HL-60/S4 treated with phorbol 12-myristate 13-acetate at 8.2 ng/mL for 4 days and 3 days (cell line): Measurements from ENCODE around the gene TNNT3.
"Not testable (repeated sequence)": the region's sequence is repeated elsewhere in the genome, so short reads cannot be mapped to it uniquely, and the experiment has no call there.

Experiments
- in situ Hi-C: fragments of 300-500 bp; cut with MboI; formaldehyde crosslinking; loops from 2 replicates; pipeline ENCODE4 v1.15.0; 2022; ENCODE audit warnings: low sequenced_read_pairs

The TNNT3 gene

DNA sequence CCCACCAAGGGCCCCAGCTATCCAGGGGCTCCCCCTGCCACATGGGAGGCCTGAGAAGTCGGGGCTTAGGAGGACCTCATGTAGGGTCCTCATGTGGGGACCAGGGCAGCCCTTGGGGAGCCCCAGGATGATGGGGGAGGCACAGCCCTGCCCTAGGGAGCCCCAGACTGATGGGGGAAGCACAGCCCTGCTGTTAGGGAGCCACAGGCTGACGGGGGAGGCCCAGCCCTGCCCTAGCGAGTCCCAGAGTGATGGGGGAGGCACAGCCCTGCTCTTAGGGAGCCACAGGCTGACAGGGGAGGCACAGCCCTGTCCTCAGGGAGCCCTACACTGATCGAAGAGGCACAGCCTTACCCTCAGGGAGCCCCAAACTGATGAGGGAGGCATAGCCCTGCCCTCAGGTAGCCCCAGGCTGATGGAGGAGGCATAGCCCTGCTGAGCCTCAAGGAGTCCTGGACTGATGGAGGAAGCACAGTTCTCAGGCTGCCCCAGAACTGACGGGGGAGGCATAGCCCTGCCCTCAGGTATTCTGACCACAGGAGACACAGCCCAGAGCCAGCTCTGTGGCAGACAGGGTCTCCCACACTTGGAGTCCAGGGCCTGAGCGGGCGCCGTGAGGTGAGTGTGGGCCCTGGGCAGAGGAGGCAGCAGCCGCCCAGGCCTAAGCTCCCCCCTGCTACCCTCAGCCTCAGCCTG is 38.6 kb upstream of the TNNT3 start:
- in situ Hi-C loops: no loop called here

DNA sequence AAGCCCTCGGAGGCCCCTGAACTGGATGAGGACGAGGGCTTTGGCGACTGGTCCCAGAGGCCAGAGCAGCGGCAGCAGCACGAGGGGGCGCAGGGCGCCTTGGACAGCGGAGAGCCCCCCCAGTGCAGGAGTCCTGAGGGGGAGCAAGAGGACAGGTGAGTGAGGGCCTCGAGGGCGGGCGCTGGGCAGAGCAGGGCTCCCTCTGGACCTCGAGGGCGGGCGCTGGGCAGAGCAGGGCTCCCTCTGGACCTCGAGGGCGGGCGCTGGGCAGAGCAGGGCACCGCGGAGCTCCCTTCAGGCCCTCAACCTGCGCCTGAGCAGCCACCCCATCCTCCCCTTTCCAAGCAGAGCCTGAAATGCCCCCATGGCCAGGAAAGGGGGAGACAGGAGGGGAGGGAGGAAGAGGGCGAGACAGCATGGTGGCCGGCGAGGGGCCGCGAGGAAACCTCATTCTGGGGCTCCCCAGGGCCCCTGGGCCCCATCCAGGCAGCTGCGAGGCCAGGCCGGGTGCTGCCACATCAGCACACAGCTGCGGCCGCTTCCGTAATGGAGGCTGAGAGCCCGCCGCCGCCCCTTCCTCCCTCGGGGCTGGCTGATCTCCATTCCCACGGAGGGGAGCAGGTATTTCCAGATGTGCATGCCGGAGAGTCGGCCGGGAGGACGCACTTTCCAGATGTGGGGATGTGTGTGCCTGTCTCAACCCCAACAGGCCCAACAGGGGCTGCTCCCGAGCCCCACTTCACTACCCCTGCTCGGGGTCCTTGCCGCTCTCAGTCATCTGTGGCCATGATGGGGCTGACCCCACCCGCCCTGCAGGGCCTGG is 37.9 kb upstream of the TNNT3 start:
- in situ Hi-C loops: no loop called here

DNA sequence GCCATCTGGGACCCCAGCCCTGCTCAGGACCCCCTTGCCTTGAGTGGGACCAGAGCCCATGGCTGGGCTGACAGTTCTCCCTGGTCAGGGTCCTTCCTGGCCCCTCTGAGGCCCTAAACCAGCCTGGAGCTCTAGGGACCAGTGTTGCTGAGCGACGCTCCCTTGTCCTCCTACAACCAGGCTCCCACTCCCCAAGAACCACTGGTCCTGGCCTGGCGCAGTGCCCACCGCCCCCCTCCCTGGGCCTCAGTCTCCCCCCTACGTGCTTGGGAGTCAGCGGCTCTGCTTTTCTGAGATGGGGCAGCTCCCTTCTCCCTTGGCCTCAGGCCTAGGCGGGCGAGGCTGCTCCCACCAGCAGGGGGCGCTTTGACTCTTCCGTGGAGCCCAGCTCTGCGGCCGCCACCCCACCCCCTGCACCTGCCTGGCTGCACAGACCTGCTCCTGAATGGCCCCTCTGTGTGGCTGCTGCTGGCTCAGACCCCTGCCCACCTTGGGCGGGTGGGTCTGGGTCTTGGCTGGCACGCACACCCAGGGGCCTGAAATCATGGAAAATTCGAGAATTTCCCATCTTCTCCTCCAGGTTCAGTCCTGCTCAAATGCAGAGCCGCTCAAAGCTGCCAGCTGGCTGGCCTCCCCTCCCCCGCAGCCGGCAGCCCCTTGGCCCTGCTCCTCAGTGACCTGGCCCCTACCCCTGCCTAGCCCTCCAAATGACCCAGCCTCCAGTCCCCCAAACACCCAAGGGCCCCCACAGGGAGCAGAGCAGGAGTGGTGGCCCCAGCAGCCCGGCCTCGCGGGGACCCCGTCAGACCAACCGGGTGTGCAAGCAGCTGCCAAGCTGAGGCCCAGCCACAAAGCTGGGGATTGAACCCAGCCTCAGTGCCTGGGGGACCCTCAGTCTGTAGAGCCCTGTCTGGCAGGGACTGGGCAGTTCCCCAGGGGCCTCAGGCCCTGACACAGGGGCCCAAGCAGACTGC is 37.0 kb upstream of the TNNT3 start:
- in situ Hi-C loops: no loop called here

DNA sequence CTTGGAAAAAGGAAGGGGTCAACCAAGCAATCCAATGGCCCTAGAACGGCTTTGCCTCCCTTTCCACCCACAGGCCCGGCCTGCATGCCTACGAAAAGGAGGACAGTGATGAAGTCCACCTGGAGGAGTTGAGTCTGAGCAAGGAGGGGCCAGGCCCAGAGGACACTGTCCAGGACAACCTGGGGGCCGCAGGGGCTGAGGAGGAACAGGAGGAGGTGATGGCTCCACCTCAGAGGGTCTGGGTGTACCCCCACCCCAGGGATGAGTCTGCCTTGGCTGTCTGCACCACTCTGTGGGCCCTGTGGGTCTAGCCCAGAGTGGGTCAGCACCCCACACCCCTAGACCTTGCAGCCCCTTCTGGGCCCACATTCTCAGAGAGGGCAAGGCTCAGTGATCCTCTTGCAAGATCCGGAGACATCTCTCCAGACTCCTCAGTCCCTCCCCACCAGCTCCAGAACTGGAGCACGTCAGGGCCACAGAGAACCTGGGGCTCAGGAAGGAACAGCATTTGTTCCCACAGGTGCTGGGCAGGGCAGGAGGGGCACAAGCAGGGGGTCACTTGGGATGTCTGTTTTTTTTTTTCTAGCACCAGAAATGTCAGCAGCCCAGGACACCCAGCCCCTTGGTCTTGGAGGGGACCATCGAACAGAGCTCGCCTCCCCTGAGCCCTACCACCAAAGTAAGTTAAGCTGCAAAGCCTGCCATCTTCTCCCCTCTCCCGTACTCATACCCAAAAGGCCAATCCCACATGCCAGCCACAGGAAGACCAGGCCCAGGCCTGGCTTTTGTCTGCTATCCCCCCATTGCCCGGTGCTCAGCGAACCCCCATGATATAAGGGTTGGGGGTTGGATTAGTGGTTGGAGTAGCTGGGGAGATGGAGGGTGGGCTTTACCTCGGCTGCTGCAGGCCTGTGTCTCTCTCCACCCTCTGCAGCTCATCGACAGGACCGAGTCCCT is 35.9 kb upstream of the TNNT3 start:
- in situ Hi-C loops: no loop called here

DNA sequence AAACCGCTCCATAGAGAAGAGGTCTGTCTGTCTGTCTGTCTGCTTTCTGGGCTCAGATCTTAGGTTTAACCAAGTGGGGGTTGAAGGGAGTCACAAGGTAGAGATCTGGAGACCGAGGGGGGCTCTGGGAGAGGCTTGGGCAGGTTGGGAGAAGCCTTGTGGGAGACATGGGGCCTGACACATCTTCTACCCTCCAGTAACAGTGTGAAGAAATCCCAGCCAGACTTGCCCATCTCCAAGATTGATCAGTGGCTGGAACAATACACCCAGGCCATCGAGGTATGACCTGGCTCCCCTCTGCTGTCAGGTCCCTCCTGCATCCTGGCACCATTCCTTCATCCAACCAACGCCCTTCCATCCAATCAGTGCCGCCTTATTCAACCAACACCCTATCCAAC is 35.2 kb upstream of the TNNT3 start:
- in situ Hi-C loops: no loop called here

DNA sequence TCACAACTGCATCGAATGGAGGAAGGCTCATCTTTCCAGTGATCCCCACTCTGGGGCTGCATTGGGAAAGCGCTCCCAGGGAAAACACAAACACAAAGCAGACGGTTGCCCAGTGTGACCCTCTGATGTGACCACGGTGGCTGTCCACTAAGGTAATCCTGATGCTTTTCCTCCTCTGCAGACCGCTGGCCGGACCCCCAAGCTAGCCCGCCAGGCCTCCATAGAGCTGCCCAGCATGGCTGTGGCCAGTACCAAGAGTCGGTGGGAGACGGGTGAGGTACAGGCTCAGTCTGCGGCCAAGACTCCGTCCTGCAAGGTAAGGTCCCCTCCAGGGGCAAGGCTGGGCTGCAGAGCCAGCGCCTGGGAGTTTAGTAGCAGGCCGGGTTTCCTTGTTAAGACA is 33.0 kb upstream of the TNNT3 start:
- in situ Hi-C loops: not testable (repeated sequence)

DNA sequence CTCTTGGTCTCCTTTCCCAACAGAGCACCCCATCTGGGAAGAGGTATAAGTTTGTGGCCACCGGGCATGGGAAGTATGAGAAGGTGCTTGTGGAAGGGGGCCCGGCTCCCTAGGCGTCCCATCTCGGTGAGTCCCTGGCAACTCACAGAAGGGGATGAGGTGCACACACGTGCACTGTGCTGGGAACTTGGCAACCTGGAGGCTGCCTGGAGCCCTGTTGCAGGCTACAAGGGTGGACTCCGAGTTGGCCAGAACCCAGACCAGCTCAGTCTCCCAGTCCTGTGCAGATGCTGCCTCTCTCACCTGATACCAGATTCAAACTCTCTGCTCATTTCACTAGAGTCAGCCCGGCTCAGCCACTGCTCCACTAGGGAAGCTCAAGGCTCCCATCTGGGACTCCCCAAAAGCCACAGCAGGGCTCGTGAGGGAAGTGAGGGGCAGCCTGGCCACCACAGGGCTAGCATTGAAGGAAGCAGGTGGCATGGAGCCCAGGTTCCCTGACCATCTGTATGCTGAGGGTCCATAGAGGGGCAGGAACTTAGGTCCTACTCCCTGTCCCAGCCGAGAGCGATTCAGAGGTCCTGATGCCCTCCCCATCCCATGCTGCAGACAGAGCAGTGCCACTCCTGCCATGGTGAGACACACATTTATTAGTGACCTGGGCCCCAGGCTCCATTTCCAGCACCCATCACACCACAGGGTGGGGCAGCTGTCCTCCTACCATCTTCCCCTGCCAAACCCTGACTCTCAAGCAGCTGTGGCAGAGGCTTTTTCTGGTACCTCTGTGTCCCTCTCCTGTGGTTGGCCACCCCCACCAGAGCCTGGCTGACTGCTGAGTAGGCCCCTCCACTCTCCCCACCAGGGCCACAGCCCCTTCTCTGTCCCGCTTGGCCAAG is 31.8 kb upstream of the TNNT3 start:
- in situ Hi-C loops: no loop called here

DNA sequence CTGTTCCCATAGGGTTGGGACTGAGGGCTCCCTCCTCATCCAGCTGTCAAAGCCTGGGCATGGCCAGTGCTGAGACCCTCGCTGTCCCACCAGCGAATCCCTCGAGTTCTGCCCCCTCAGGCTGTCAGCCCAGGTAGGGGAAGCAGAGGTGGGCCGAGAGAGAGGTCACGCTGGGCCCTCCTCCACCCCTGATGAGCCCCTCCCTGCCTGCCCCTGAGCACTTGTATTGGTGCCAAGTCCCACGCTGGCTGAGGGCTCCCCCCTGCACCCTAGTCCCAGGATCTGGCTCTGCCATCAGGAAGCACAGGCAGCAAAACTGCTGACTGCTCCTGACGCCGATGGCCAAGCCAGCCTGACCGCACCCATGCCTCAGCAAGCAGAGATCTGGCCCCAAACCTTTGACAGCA is 31.2 kb upstream of the TNNT3 start:
- in situ Hi-C loops: no loop called here

DNA sequence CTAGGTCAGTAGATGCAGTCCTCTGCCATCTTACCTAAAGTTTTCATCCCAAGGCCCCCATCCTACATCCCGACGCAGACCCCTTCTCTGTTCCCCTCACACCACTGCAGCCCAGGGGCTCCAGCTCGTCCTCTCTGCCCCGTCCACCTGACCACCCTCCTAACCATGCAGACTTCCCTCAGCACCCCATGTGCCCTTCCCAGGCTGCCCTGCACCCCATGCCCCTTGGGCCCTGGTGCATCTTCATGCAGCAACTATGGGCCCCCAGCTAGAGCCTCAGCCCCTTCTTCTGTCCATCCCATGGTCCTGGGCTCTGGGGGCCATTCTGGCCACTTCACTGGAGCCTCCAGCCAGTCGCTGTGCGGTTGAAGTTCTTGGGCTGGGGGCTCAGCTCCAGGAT is 30.7 kb upstream of the TNNT3 start:
- in situ Hi-C loops: no loop called here

DNA sequence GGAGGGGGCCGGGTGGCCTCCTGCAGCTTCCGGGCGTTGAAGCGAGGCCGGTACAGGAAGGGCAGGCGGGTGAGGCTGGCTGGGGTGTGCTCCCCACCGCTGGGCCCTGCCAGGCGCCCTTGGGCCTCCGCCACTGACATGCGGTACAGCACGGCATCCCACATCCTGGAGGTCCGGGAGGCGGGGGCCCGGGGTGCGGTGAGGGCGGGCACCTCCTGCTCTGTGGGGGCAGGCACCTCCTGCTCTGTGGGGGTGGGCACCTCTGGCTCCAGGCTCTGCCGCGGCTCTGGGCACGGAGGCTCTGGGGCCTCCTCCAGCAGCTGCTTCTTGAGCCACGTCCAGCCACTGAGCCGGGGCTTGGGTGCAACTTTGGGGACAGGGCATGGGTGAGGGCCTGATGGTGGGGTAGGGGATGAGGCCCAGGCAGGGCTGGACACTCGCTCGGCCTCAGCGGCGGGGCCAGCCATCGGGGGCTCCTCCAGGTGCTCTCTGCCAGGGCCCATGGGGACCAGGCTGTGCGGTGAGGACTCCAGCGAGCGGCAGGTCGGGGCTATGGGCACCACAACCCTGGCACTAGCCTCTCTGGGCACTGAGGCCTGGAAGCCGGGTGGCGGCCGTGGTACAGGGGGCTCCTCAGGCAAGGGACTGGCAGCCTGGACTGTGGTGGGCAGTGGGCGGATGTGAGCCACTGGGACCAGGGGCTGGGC is 30.1 kb upstream of the TNNT3 start:
- in situ Hi-C loops: no loop called here

DNA sequence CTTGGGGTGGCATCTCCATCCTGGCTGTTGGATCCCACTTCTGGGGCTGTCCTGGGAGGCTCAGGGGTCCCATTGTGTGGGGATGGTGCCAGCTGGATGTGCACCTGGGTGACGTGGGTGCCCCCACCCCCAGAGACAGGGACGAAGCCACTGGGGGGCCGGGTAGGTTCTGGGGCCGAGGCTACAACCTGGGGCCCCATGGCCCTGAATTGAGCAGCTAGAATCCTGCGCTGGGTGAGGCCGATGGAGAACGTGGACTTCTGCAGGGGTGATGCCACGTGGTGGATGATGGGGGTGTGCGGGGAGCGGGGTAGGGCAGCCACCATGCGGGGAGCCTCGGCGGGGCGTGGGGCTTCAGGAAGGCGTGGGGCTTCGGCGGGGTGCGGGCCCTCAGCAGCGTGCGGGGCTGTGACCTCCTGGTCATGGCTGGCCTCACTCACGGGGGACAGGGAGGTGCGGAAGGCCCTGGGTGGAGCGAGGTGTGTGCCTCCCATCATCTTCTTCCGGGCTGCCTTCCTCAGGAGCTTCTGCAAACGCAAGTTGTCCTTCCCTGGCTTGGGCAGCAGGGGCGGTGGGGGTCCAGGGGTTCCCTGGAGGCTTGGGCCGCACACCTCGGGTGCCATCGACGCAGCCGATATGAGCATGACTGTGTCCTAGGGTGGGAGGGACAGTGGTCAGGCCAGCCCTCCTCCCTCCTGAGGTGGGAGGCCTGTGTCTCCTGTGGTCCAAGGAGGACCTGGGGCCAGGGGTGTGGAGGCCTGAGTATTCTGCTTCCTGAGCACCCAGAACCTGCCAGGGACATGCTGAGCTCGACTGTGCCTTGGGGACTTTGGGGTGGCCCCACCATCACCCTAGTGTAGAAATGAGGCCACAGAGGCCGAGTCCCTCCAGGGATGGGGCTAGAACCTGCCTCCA is 29.3 kb upstream of the TNNT3 start:
- in situ Hi-C loops: no loop called here

DNA sequence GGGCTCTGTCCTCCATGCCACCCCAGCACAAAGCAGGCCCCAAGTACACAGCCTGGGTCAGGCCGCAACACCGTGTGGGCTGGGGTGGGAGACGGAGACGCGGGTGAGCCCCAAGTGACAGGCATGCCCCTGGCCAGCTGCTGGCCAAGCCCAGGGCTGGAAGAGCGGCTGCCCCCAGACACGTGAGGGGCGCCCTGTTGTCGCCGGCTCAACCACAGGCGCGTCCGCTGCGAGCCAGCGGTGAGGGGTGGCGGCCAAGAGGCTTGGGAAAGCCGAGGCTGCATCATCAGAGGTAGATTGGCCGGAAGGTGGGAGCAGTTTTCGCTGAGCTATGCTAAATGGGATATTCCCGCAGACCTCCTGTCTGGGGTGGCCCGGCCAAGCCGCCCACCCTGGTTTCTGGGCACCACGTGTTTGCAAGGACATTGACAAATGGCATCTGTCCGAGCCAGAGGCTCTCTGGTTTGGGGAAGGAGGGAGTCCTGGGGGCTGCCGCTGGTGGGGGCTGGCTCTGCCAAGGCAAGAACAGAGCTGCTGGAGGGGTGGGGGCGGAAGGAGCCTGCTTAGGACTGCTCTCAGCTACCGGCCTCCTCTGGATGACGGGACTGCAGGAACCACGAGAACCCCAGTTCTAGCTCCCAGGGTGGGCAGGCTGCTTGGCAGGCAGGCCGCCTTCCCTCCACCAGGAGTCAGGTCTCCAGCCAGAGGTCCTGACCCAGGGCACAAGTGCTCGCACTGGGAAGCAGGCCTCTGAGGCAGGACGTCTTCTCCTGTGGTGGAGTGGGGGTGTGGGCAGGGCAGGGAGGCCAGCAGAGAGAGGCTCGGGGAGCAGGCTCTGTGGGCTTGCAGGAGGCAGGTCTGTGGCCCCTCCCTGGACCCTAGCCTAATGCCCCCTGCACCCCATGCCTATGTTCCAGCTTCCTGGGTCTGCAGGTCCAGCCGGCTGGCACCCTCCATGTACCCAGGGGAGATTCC is 28.4 kb upstream of the TNNT3 start:
- in situ Hi-C loops: no loop called here

DNA sequence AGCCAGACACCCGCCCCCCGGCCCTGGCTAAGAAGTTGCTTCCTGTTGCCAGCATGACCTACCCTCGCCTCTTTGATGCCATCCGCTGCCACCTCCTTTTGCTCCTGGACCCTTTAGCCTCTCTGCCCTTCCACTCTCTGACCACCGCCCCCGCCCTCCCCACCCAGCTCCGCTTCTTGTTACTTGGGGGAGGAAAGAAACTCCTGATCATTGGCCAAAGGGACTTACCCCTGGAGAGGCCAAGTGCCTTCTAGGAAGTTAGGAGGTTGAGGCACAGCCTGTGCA is 27.7 kb upstream of the TNNT3 start, which contains the start of gene PRR33:
Gene PRR33 (minus strand): TSS at position 65 of the 285 bp plus-strand sequence. CDS start 1,311 bp downstream, outside the sequence.
- in situ Hi-C loops: no loop called here

DNA sequence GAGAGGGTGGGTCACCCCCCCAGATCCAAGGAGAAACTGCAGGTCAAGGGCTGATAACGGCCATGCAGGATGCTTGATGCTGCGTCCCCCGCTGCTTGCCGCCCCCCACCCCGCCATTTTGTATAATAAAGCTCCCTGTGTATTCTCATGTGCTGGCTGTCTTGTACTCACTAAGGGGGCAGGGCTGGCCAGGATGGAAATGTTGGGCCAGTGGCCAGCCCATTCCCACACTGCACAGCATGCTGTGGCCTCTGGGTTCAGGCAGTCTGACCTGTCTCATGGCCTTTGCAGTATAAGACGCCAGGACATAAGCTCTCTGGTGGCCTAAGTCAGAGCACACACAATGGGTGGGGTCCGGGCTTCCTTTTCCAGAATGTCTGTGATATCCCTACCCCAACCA is 27.4 kb upstream of the TNNT3 start:
- in situ Hi-C loops: no loop called here

DNA sequence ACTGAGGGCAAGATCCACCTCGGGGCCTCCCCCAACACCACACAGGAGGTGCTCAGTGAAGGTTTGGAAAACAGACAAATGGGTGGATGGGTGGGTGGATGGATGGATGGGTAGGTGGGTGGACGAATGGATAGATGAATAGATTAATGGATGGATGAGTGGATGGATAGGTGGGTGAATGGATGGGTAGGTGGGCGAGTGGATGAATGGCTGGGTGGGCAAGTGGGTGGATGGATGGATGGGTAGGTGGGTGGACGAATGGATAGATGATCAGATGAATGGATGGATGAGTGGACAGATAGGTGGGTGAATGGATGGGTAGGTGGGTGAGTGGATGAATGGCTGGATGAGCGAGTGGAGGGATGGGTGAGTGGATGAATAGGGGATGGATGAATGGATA is 26.9 kb upstream of the TNNT3 start:
- in situ Hi-C loops: no loop called here

DNA sequence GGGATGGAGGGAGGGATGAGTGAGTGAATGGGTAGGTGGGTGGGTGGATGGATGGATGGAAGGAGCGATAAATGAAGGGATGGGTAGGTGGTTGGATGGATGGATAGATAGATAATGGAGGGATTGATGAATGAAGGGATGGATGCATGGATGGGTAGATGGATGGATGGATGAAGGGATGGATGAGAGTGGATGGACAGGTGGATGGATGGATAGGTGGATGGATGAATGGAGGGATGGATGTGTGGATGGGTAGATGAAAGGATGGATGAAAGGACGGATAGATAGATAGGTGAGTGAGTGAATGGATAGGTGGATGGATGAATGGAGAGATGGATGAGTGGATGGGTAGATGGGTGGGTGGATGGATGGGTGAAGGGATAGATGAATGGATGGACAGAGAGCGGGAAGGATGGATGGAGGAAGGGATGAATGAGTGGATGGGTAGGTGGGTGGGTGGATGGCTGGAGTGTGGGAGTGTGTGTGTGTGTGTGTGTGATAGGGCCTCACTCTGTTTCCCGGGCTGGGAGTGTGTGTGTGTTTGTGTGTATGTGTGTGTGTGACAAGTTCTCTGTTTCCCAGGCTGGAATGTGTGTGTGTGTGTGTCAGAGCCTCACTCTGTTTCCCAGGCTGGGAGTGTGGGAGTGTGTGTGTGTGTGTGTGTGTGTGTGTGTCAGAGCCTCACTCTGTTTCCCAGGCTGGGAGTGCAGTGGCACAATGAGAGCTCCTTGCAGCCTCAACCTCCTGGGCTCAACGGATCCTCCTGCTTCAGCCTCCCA is 25.7 kb upstream of the TNNT3 start:
- in situ Hi-C loops: no loop called here
